Measurements from ENCODE around the gene NUP205.

The NUP205 gene

GRCh38 chr7:135512135-135512887 lies 45.4 kb upstream of the NUP205 start:
- H3K4me3 ChIP-seq, result no peak overlapping the region
- H3K36me3 ChIP-seq, result no peaks in the 10 kb centered on the region
- no peaks in the 10 kb centered on the region for H3K27me3 ChIP-seq
- H3K9me3 ChIP-seq, result no peaks in the 10 kb centered on the region
- no peak for DNase-seq
- H3K27ac ChIP-seq, result no peak overlapping the region
- intact Hi-C loops (cut with DNase I; ENCODE audit: low total_unique reads), result no loop called here
- TF ChIP-seq, protein P1, sequence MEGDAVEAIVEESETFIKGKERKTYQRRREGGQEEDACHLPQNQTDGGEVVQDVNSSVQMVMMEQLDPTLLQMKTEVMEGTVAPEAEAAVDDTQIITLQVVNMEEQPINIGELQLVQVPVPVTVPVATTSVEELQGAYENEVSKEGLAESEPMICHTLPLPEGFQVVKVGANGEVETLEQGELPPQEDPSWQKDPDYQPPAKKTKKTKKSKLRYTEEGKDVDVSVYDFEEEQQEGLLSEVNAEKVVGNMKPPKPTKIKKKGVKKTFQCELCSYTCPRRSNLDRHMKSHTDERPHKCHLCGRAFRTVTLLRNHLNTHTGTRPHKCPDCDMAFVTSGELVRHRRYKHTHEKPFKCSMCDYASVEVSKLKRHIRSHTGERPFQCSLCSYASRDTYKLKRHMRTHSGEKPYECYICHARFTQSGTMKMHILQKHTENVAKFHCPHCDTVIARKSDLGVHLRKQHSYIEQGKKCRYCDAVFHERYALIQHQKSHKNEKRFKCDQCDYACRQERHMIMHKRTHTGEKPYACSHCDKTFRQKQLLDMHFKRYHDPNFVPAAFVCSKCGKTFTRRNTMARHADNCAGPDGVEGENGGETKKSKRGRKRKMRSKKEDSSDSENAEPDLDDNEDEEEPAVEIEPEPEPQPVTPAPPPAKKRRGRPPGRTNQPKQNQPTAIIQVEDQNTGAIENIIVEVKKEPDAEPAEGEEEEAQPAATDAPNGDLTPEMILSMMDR (IDR thresholded peaks at IDR 0.05), result peak; percentile 39 to 41
- H3K4me1 ChIP-seq, result peaks cover 0 to 20% (median 10%) of the 10 kb centered on the region in 4 donors

- DNase-seq, result no peak
- Histone ChIP-seq H3K27ac (no peak overlapping the region), H3K4me3 (no peak overlapping the region), H3K4me1 (peaks cover 0 to 6% (median 2%) of the 10 kb centered on the region in 4 donors), H3K27me3 (no peaks in the 10 kb centered on the region), H3K36me3 (no peaks in the 10 kb centered on the region), H3K9me3 (no peaks in the 10 kb centered on the region)
- intact Hi-C loops (cut with DNase I; ENCODE audit: low total_unique reads), result no loop called here
- TF ChIP-seq, protein P1 (IDR thresholded peaks at IDR 0.05), result no peak
Measured at GRCh38 chr7:135514856-135515255, 42.9 kb upstream of the NUP205 start.

GRCh38 chr7:135517060-135517459 lies 40.7 kb upstream of the NUP205 start:
- H3K4me1 ChIP-seq, result no peaks in the 10 kb centered on the region
- no peak for DNase-seq
- H3K27me3 ChIP-seq, result no peaks in the 10 kb centered on the region
- no peak overlapping the region for H3K27ac ChIP-seq
- H3K4me3 ChIP-seq, result no peak overlapping the region
- H3K36me3 ChIP-seq, result no peaks in the 10 kb centered on the region
- TF ChIP-seq, protein P1 (IDR thresholded peaks at IDR 0.05), result no peak
- H3K9me3 ChIP-seq, result no peaks in the 10 kb centered on the region
- intact Hi-C loops (cut with DNase I; ENCODE audit: low total_unique reads), result no loop called here

DNA sequence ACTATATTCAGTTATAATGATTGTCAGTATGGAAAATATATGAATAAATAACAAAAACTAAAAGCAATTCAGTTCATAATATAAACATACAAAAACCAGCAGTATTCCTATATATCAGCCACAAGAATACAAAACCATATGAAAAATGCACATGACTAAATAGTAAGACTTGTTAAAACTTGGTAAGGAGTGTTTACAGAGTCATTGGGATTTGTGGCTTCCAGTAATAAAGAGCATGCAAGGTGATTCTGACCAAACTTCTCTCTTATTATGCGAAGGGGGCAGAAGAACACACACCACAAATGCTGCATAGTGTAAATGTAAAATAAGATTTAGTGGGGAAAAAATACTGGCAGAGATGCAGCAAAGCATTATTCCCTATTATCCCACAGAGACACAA lies 39.0 kb upstream of the NUP205 start:
- H3K4me3 ChIP-seq, result no peak overlapping the region
- no peaks in the 10 kb centered on the region for H3K27me3 ChIP-seq
- H3K4me1 ChIP-seq, result no peaks in the 10 kb centered on the region
- no peaks in the 10 kb centered on the region for H3K36me3 ChIP-seq
- TF ChIP-seq, protein P1 (IDR thresholded peaks at IDR 0.05), result no peak
- H3K9me3 ChIP-seq, result peaks cover 0 to 4% (median 0%) of the 10 kb centered on the region in 3 donors
- DNase-seq, result no peak
- no peak overlapping the region for H3K27ac ChIP-seq
- intact Hi-C loops (cut with DNase I; ENCODE audit: low total_unique reads), result no loop called here

DNA sequence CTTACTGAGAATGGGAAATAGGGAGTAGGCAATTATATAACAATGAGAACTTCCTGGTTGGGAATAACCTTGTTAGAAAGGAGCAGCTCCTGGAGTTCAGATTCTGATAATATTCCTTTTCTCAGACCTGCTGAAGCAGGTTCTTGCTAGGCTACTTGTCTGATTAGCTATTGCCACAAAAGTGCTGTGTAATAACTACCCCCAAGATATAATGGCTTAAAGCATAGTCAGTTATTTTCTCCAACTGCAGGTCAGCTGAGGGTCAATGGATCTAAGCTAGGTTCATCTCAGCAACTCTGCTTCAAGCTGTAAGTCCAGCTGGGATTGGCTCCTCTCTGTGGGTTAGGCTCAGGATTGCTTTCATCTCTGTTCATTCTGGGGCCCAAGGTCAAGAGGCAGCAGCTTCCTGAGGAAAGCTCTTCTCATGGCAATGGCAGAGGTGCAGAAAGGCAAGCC lies 38.5 kb upstream of the NUP205 start:
- Histone ChIP-seq H3K9me3 (peaks cover 0 to 4% (median 0%) of the 10 kb centered on the region in 3 donors), H3K4me1 (no peaks in the 10 kb centered on the region), H3K4me3 (no peak overlapping the region), H3K36me3 (no peaks in the 10 kb centered on the region), H3K27me3 (no peaks in the 10 kb centered on the region), H3K27ac (no peak overlapping the region)
- DNase-seq, result no peak
- TF ChIP-seq, protein P1 (IDR thresholded peaks at IDR 0.05), result no peak
- intact Hi-C loops (cut with DNase I; ENCODE audit: low total_unique reads), result no loop called here

Measured in tibial artery (tissue), 4 donors.